Endothelial cell of hepatic sinusoid (primary cell): Measurements from ENCODE around the gene PEG3.

Experiments used
- in situ Hi-C: cut with HindIII; loops from 2 replicates; pipeline ENCODE4 v1.10.0; 2017; ENCODE audit warnings: low sequenced_read_pairs

Gene PEG3

GRCh38 chr19:56813531-56813930 lies 27.0 kb downstream of the PEG3 start:
- in situ Hi-C loops = loop anchor here (5.0 kb wide), 1 partner anchor 104 kb away; no protein-coding TSS in a partner anchor

GRCh38 chr19:56811480-56811879 lies 29.0 kb downstream of the PEG3 start:
- in situ Hi-C loops = loop anchor here (5.0 kb wide), 1 partner anchor 106 kb away; no protein-coding TSS in a partner anchor

- in situ Hi-C loops = loop anchor here (5.0 kb wide), 1 partner anchor 107 kb away; no protein-coding TSS in a partner anchor
These were observed 30.3 kb downstream of the PEG3 start for GRCh38 chr19:56810260-56810659.

- in situ Hi-C loops = no loop called here
These were observed 31.7 kb downstream of the PEG3 start for GRCh38 chr19:56808717-56809392.

- in situ Hi-C loops = no loop called here
These were observed 33.9 kb downstream of the PEG3 start for GRCh38 chr19:56806639-56807038.
